GM18907 (cell line): ENCODE data around the gene PTPRN2.
"Not testable (repeated sequence)": the region's sequence is repeated elsewhere in the genome, so short reads cannot be mapped to it uniquely, and the experiment has no call there.

Experiments used
- ATAC-seq: cut with Tn5 transposase; IDR thresholded peaks from one replicate; pipeline ENCODE4 v1.9.1; 2021; ENCODE audit warnings: mild to moderate bottlenecking, moderate library complexity; ENCODE audit not compliant: unreplicated experiment

PTPRN2 gene

GRCh38 chr7:158406801-158407200 lies 180.8 kb downstream of the PTPRN2 start:
- ATAC-seq = no peak

DNA sequence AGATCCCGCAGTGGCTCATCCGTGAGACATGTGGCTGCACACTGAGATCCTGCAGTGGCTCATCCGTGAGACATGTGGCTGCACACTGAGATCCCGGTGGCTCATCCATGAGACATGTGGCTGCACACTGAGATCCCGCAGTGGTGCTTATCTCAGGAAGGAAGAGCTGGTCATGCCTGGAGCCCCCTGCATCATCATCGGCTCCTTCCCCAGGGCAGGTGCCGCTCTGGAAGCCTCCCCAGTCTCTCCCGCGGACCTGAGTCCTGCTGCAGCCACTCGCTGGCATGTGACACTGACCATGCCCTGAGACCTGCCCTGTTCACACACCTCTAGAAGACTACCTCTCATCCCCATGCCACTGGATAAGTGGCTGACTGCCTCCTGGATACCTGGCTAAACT lies 181.3 kb downstream of the PTPRN2 start:
- ATAC-seq = no peak

DNA sequence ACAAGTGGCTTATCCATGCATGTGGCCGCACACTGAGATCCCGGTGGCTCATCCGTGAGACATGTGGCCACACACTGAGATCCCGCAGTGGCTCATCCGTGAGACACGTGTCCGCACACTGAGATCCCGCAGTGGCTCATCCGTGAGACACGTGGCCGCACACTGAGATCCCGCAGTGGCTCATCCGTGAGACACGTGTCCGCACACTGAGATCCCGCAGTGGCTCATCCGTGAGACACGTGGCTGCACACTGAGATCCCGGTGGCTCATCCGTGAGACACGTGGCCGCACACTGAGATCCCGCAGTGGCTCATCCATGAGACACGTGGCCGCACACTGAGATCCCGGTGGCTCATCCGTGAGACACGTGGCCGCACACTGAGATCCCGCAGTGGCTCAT lies 181.9 kb downstream of the PTPRN2 start:
- not testable (repeated sequence) for ATAC-seq

DNA sequence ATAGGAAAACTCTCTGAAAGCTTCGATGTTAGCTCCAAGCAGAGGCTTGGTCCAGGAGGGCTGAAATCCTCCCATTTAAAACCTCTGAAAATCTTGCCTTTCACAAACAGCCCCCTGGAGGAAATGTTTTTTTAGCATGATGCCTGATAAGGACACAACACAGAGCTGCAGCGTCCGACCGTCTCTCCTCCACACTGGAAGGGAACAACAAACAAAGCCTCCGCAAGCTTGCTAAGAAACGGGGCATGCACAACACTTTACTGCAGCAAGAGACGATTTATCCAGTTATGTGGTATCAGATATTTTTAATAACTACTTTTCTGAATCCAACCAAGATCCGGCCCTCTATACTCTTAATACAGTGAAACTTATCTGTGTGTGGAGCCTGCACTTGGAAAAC lies 182.3 kb downstream of the PTPRN2 start:
- ATAC-seq = no peak

DNA sequence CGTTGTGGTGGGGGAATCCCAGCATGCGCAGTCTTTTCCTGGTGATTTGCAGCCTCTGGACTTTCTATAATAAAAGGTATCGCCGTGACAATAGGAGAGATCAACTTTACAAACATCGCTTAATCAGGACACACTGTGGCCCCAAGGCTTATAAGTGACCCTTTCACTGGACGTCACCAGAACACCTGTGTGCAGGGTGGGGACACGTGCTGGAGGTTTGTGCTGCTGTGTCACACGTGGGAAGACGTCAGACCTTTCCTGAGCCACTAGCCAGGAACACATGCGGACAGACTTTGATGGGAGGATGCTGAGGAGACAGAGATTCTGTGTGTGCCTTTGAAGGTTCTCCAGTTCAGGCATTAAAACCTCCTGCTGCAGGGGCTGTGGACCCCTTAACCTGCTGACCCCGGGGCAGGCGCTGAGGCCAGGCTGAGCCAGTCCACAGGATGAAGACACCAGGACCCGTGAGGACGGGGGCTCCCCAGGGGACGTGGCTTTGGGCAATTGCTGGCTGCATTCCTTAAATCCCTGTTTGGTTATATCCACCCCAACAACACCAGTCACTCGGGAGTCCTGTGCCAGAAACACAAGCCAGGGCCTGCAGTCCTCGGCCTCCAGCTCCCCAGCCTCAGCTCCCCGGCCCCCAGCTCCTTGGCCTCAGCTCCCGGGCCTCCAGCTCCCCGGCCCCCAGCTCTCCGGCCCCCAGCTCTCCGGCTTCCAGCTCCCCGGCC lies 183.4 kb downstream of the PTPRN2 start:
- no peak for ATAC-seq

DNA sequence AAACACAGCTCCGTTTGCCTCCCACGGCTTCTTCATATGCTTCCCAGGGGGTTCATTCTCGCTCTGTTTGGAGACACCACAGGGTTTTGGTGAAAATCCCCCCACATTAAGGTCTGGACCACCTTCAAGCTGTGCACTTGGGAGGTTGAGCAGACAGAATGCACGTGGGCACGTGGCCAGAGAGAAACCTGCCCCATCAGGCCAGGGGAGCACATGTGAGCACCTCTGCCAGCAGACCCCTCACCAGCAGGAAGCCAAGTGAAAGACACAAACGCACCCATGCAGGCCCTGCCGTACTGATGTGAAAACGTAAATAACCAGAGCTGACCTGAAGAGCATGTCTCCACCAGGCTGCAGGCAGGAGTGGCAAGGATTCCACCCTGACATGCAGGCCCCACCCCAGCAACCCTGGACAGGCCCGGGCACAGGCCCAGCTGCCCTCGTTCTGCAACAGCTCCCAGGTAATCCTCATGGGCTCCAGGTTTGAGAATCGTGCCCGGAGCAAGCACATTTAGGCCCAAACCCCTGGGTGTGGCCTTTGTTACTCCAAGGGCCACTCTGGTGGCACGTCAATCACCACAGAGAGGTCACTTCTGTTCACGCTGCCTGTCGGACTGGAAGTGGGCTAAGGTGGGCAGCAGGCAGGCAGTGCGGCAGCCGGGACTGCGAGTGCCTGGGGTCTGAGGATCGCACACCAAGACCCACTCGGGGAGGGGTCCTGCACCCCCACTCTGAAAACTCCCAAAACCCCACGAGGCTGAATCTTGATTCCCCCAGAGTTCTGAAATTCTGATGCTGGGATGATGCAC lies 184.4 kb downstream of the PTPRN2 start:
- ATAC-seq = no peak

DNA sequence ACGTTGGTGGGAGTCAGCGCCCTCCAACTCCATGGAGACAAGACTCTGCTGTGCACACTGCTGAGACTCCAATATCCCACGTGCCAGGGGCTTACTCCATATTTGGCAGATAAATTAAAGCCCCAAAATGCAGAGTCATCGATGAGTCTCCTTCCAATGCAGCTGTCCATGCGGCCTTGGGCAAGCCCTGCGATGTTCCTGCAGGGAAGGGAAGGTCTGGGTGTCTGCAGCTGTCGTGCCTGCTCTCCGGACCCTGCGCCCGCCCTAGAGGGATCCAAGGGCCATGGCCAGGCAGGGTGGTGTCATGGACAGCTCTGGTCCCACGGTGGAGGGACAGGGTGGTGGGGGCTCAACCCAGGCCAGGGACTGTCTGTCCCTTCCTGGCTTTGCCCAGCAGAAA lies 185.2 kb downstream of the PTPRN2 start:
- no peak for ATAC-seq

- no peak for ATAC-seq
Measured at GRCh38 chr7:158401826-158402225, 185.8 kb downstream of the PTPRN2 start.

- ATAC-seq = no peak
Measured at GRCh38 chr7:158401295-158401694, 186.3 kb downstream of the PTPRN2 start.

DNA sequence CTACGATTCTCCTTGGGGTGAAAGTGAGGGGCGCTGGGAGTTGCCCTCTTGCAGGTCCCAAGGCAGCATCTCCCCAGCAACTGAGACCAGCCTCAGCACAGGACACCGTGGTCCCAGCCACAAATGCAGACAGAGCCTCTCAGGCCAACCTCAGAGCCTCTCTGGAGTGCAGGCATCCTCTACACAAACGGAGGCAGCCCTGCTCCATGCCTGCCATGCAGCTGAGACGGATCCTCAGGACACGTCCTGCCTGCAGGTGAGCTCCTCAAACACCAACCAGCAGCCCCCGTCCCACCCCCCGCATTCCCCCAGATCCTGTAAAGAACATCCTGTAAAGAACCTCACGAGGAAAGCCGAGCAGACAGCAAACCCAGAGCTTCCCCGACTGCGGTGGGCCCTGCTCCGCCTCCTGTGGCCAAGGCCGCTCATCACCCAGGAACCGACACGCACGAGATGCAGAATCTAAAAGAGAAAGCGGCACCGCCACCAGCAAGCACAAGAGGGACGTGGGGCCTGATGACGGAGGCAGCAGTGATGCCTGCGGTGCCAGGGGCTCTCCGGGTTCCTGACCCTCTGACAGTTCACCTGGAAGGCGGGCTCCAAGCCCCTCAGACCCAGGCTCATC lies 186.9 kb downstream of the PTPRN2 start:
- no peak for ATAC-seq

- no peak for ATAC-seq
Measured at GRCh38 chr7:158399762-158400161, 187.9 kb downstream of the PTPRN2 start.

GRCh38 chr7:158398750-158399149 lies 188.9 kb downstream of the PTPRN2 start:
- ATAC-seq = no peak

- no peak for ATAC-seq
Measured at GRCh38 chr7:158397885-158398284, 189.7 kb downstream of the PTPRN2 start.

GRCh38 chr7:158396982-158397862 lies 190.4 kb downstream of the PTPRN2 start:
- no peak for ATAC-seq

- ATAC-seq = no peak
Measured at GRCh38 chr7:158396301-158396905, 191.2 kb downstream of the PTPRN2 start.

DNA sequence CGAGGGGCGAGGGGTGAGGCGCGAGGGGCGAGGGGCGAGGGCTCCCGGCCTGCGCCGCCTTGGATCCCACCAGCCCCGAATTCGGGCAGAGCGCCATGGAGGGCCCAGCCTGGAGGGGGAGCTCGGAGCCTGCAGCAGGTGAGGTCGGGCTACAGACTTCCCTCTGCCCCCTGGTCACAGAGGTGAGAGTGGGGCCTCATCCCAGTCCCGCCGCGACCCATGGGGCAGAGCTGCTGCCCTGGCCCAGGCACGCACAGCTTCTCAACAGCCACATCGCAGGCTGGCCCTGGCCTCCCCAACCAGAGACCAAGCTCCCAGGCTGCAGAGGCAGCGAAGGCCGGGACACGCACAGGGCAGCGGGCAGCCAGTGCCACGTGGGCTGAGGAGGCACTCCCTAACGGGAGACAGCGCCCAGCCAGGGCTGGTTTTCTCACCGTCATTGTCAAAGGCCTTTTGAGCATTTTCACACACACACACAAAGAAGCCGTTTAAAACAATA lies 191.8 kb downstream of the PTPRN2 start:
- no peak for ATAC-seq

GRCh38 chr7:158395349-158395748 lies 192.3 kb downstream of the PTPRN2 start:
- ATAC-seq = no peak

DNA sequence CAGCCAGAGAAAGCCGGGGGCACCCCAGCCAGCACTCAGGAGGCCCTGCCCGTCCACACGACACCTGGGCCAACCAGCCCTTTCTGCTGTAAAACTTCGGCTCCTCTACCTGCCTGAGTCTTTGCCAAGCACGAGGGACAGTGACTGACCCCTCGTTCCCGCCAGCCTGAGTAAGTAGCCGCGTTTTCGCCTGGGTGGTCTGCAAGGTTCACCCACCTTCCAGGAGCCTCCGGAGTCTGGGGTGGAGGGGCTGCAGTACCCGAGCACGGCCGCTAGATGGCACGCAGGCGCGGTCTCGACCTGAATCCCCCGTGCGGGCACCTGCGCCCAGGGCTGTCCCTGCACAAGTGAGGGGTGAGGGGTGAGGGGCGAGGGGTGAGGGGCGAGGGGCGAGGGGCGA lies 192.7 kb downstream of the PTPRN2 start:
- no peak for ATAC-seq

DNA sequence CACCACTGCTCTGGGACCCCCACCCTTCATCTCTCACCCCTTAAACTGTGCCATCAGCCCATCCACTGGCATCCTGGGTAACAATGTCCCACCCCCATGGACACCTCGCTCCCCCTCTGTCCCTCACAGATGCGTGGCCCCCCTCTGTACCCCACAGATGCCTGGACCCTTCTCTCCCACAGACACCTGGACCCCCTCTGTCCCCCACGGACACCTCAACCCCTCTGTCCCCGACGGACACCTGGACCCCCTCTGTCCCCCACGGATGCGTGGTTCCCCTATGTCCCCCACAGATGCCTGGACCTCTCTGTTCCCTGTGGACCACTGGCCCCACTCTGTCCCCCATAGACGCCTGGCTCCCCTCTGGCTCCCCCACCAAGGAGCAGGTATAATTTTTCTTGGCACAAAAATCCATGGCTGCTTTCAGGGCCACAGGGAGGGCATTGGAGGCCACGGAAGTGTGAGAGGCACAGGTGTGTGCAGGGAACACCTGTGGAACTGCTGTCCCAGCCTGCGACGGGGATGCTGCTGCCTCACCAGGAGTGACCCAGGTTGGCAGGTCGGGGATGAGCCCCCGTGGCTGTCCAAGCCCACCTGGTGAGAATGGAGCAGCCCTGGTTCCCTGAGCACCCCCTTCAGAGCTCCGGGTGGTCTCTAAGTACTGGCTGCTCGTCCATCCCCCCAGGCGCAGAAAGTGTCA lies 193.5 kb downstream of the PTPRN2 start:
- ATAC-seq = no peak

GRCh38 chr7:158392251-158392650 lies 195.4 kb downstream of the PTPRN2 start:
- no peak for ATAC-seq
